GM19328 (cell line): ENCODE results near the gene SLC10A7.

Experiments
- ATAC-seq: cut with Tn5 transposase; IDR thresholded peaks from one replicate; pipeline ENCODE4 v1.9.1; 2021; ENCODE audit warnings: mild to moderate bottlenecking, moderate library complexity; ENCODE audit not compliant: unreplicated experiment

SLC10A7 gene

GRCh38 chr4:146265950-146266490 lies 255.7 kb downstream of the SLC10A7 start:
- ATAC-seq: no peak

GRCh38 chr4:146263793-146264192 lies 257.9 kb downstream of the SLC10A7 start:
- no peak for ATAC-seq

- ATAC-seq: no peak
Observed at GRCh38 chr4:146261041-146261440, 260.7 kb downstream of the SLC10A7 start.

- no peak for ATAC-seq
Observed at GRCh38 chr4:146260521-146260920, 261.2 kb downstream of the SLC10A7 start.

GRCh38 chr4:146257511-146257910 lies 264.2 kb downstream of the SLC10A7 start:
- ATAC-seq: no peak

- ATAC-seq: no peak
Observed at GRCh38 chr4:146256328-146256727, 265.4 kb downstream of the SLC10A7 start.

- no peak for ATAC-seq
Observed at GRCh38 chr4:146255874-146256273, 265.9 kb downstream of the SLC10A7 start.

GRCh38 chr4:146255463-146255862 lies 266.3 kb downstream of the SLC10A7 start:
- ATAC-seq: no peak

GRCh38 chr4:146252969-146253611 lies 268.6 kb downstream of the SLC10A7 start:
- no peak for ATAC-seq

- no peak for ATAC-seq
Observed at GRCh38 chr4:146247356-146247755, 274.4 kb downstream of the SLC10A7 start.

- ATAC-seq: no peak
Observed at GRCh38 chr4:146246381-146246780, 275.4 kb downstream of the SLC10A7 start.

GRCh38 chr4:146245850-146246249 lies 275.9 kb downstream of the SLC10A7 start:
- no peak for ATAC-seq

GRCh38 chr4:146245246-146245645 lies 276.5 kb downstream of the SLC10A7 start:
- no peak for ATAC-seq

- ATAC-seq: no peak
Observed at GRCh38 chr4:146244496-146244895, 277.2 kb downstream of the SLC10A7 start.

- no peak for ATAC-seq
Observed at GRCh38 chr4:146243883-146244277, 277.9 kb downstream of the SLC10A7 start.

- ATAC-seq: peak; percentile 87
Observed at GRCh38 chr4:146243141-146243882, 278.4 kb downstream of the SLC10A7 start.

- no peak for ATAC-seq
Observed at GRCh38 chr4:146238107-146238506, 283.6 kb downstream of the SLC10A7 start.

GRCh38 chr4:146237092-146237491 lies 284.6 kb downstream of the SLC10A7 start:
- ATAC-seq: no peak

GRCh38 chr4:146236216-146236615 lies 285.5 kb downstream of the SLC10A7 start:
- no peak for ATAC-seq

GRCh38 chr4:146235654-146236177 lies 286.0 kb downstream of the SLC10A7 start:
- ATAC-seq: no peak

- ATAC-seq: no peak
Observed at GRCh38 chr4:146232131-146232722, 289.5 kb downstream of the SLC10A7 start.

GRCh38 chr4:146229406-146229805 lies 292.3 kb downstream of the SLC10A7 start:
- no peak for ATAC-seq
